HCT116 (cell line): ENCODE results near the gene TMEM128. TPM values are rescaled to one million over a fixed set of nuclear protein-coding genes. Genes with fewer than 3 reads are reported as not detected.
A peak's percentile ranks its signal among the peaks of the same experiment; 100 is the strongest.

Experiments used
- ATAC-seq: fragments of 200-7000 bp; cut with Tn5 transposase; 2 replicates; pipeline ENCODE4 v1.9.1; 2020; ENCODE audit warnings: mild to moderate bottlenecking, moderate library complexity
- BruUV-seq: library from RNA; stranded (reverse); fragments of 400-500 nt; replicated peaks from 2 replicates; lab custom pipeline; 2021; lab: Mats Ljungman, UMichigan
- CTCF ChIA-PET: fragments of 300-600 bp; sonication (Branson Sonifier 250); formaldehyde crosslinking; loops from one replicate; lab custom pipeline; 2021; ENCODE audit warnings: antibody characterized with exemption; lab: Charles Lee
- POLR2A ChIA-PET: fragments of 300-600, 350-600 bp; sonication (Branson Sonifier 250); formaldehyde crosslinking; loops from one replicate; lab custom pipeline; 2021; ENCODE audit warnings: antibody characterized with exemption; lab: Charles Lee
- RAD21 ChIA-PET, 2 experiments: fragments of 300-600 bp; sonication (Branson Sonifier 250); formaldehyde crosslinking; loops; one replicate each; lab custom pipeline; 2023; ENCODE audit warnings: low total read pairs in 2 of 2; ENCODE audit not compliant: uncharacterized antibody in 2 of 2, unreplicated experiment in 2 of 2, low non-redundant PET in 1 of 2; lab: Charles Lee
- DNase-seq: peaks from one replicate; pipeline ENCODE4 v3.0.0-alpha.2; 2010; ENCODE audit warnings: low read depth, low spot score
- H2AFZ ChIP-seq: fragments of 200-600 bp; shearing (Covaris generic), sonication (generic); 2 replicates; pipeline ENCODE4 v1.6.1; 2017; ENCODE audit warnings: low read depth, mixed run types, mixed read lengths, antibody characterized with exemption, low read length; ENCODE audit not compliant: poor library complexity, severe bottlenecking
- H3K27ac ChIP-seq: 2 replicates; pipeline ENCODE4 v1.5.1; 2012; ENCODE audit warnings: low read depth, low read length
- H3K27me3 ChIP-seq: fragments of 200-600 bp; sonication (generic); 2 replicates; pipeline ENCODE4 v1.6.1; 2016; ENCODE audit warnings: mixed run types, low read length, mixed read lengths; ENCODE audit not compliant: insufficient read depth
- H3K36me3 ChIP-seq, 2 experiments: fragments of 200-500 bp in 1 of 2; fragments of 200-600 bp in 1 of 2; sonication (Bioruptor generic) in 1 of 2; sonication (generic) in 1 of 2; 2 replicates each; pipeline versions ENCODE4 v1.5.1 to v1.6.1; 2014 to 2016; ENCODE audit warnings: low read length in 2 of 2, inconsistent platforms in 1 of 2, mixed read lengths in 1 of 2, mixed run types in 1 of 2; ENCODE audit not compliant: insufficient read depth in 2 of 2, control insufficient read depth in 1 of 2
- H3K4me1 ChIP-seq, 2 experiments: fragments of 200-600 bp in 1 of 2; sonication (generic) in 1 of 2; 2 replicates each; pipeline versions ENCODE4 v1.5.1 to v1.6.1; 2012 to 2017; ENCODE audit warnings: low read length in 2 of 2, inconsistent platforms in 1 of 2, mild to moderate bottlenecking in 1 of 2, mixed read lengths in 1 of 2, mixed run types in 1 of 2, moderate library complexity in 1 of 2; ENCODE audit not compliant: insufficient read depth in 2 of 2, control insufficient read depth in 1 of 2
- H3K4me2 ChIP-seq: fragments of 200-600 bp; sonication (generic); 2 replicates; pipeline ENCODE4 v1.6.1; 2017; ENCODE audit warnings: mixed run types, low read length, mixed read lengths
- H3K4me3 ChIP-seq, 2 experiments: fragments of 200-600 bp in 1 of 2; sonication (generic) in 1 of 2; replicated peaks in 1 of 2; 2 replicates each; pipeline ENCODE4 v1.5.1; 2011 to 2016; ENCODE audit warnings: low read length in 2 of 2, control low read depth in 1 of 2, low read depth in 1 of 2, mild to moderate bottlenecking in 1 of 2, mixed read lengths in 1 of 2, mixed run types in 1 of 2
- H3K79me2 ChIP-seq: fragments of 200-600 bp; sonication (generic); 2 replicates; pipeline ENCODE4 v1.6.1; 2017; ENCODE audit warnings: mild to moderate bottlenecking, mixed run types, low read length, moderate library complexity, mixed read lengths; ENCODE audit not compliant: insufficient read depth
- H3K9ac ChIP-seq: fragments of 200-600 bp; sonication (generic); 2 replicates; pipeline ENCODE4 v1.6.1; 2016; ENCODE audit warnings: low read length, mixed read lengths
- H3K9me2 ChIP-seq: fragments of 200-600 bp; sonication (generic), shearing (Covaris generic); 2 replicates; pipeline ENCODE4 v1.6.1; 2017; ENCODE audit warnings: mixed run types, mild to moderate bottlenecking, moderate library complexity; ENCODE audit not compliant: insufficient read depth
- H3K9me3 ChIP-seq, 2 experiments: fragments of 200-500 bp in 1 of 2; fragments of 200-600 bp in 1 of 2; sonication (Bioruptor generic) in 1 of 2; sonication (generic) in 1 of 2; 2 replicates each; pipeline ENCODE4 v1.6.1; 2014 to 2017; ENCODE audit warnings: low read length in 2 of 2, mixed read lengths in 2 of 2, inconsistent platforms in 1 of 2, low read depth in 1 of 2, mild to moderate bottlenecking in 1 of 2, mixed run types in 1 of 2, moderate library complexity in 1 of 2; ENCODE audit not compliant: control insufficient read depth in 1 of 2, insufficient read depth in 1 of 2
- H4K20me1 ChIP-seq: fragments of 200-600 bp; sonication (generic), shearing (Covaris generic); 2 replicates; pipeline ENCODE4 v1.6.1; 2017; ENCODE audit warnings: mixed run types, mild to moderate bottlenecking, moderate library complexity; ENCODE audit not compliant: insufficient read depth
- ATF3 ChIP-seq: IDR thresholded peaks from 2 replicates; pipeline ENCODE4 v1.6.1; 2012
- CEBPB ChIP-seq: IDR thresholded peaks from 2 replicates; pipeline ENCODE4 v1.6.1; 2012; ENCODE audit warnings: low read depth
- ELF1 ChIP-seq: IDR thresholded peaks from 2 replicates; pipeline ENCODE4 v1.6.1; 2012; ENCODE audit warnings: low read depth, borderline replicate concordance
- MAX ChIP-seq: IDR thresholded peaks from 2 replicates; pipeline ENCODE4 v1.6.1; 2012
- POLR2A ChIP-seq: IDR thresholded peaks from 2 replicates; pipeline ENCODE4 v1.7.0; 2011; ENCODE audit warnings: borderline replicate concordance; ENCODE audit not compliant: insufficient read depth, insufficient read length; ENCODE audit errors: extremely low read depth
- RAD21 ChIP-seq: IDR thresholded peaks from 2 replicates; pipeline ENCODE4 v1.6.1; 2012; ENCODE audit warnings: low read depth, mild to moderate bottlenecking
- SP1 ChIP-seq: IDR thresholded peaks from 2 replicates; pipeline ENCODE4 v1.6.1; 2012; ENCODE audit warnings: low read depth
- SRF ChIP-seq: IDR thresholded peaks from 2 replicates; pipeline ENCODE4 v1.6.1; 2012; ENCODE audit warnings: low read depth
- YY1 ChIP-seq: IDR thresholded peaks from 2 replicates; pipeline ENCODE4 v1.6.1; 2011; ENCODE audit warnings: low read length, low read depth, moderate library complexity, mild to moderate bottlenecking; ENCODE audit not compliant: insufficient replicate concordance; ENCODE audit errors: extremely low read depth
- ZBTB33 ChIP-seq: IDR thresholded peaks from 2 replicates; pipeline ENCODE4 v1.6.1; 2011; ENCODE audit warnings: mild to moderate bottlenecking, low read length, moderate library complexity; ENCODE audit not compliant: insufficient replicate concordance; ENCODE audit errors: extremely low read depth
- ZNF274 ChIP-seq: fragments of 200-500 bp; sonication (Bioruptor generic); IDR thresholded peaks from 2 replicates; pipeline ENCODE4 v1.6.1; 2014; ENCODE audit warnings: mild to moderate bottlenecking, low read depth, low read length, inconsistent platforms
- intact Hi-C: fragments of 100-400 bp; cut with micrococcal nuclease; formaldehyde crosslinking; loops from 2 replicates; pipeline ENCODE4 v1.10.0; 2022
- total RNA-seq: library from RNA; stranded (reverse); gene quantifications from one replicate; pipeline ENCODE4 v1.2.1, GENCODE V29; 2021; ENCODE audit not compliant: unreplicated experiment

The TMEM128 gene
- total RNA-seq, 1 experiment from 2014 or later, result 19.5 TPM

- Histone ChIP-seq H4K20me1 (no peaks in the 10 kb centered on the region), H3K4me2 (peak overlapping the region; percentile 88), H3K79me2 (peaks cover 16% of the 10 kb centered on the region), H3K36me3 (peaks cover 5 to 11% of the 10 kb centered on the region in 2 experiments; a peak in 2 of 4 replicates), H3K27ac (peak overlapping the region; percentile 85), H3K9me3 (no peaks in the 10 kb centered on the region), H3K27me3 (no peaks in the 10 kb centered on the region), H3K4me3 (peak overlapping the region; percentile 85 to 94), H3K9ac (peak overlapping the region; percentile 90), H3K4me1 (peaks cover 8 to 20% of the 10 kb centered on the region in 2 experiments), H3K9me2 (no peaks in the 10 kb centered on the region), H2AFZ (peak overlapping the region; percentile 38)
- DNase-seq (no peak), ATAC-seq (no peak; the same call in none of the 2 replicates)
- TF ChIP-seq SP1 (no peak), MAX (no peak), RAD21 (no peak), SRF (no peak), ZNF274 (no peak), ELF1 (no peak), POLR2A (no peak), CEBPB (no peak), ATF3 (no peak), ZBTB33 (no peak), YY1 (no peak)
- intact Hi-C loops, result no loop called here
- BruUV-seq, result no TSS peak
- CTCF ChIA-PET, result interaction anchor here (2.3 kb wide), 1 partner anchor 11 kb away, joined by 8 read pairs; no protein-coding TSS in a partner anchor
- POLR2A ChIA-PET, result no interaction called here
- RAD21 ChIA-PET, result no interaction called here
Measured at GRCh38 chr4:4248885-4249203, 821 bp upstream of the TMEM128 start.
